AG04449 (cell line): ENCODE measurements around the gene CRNKL1.

Experiments used
- CTCF ChIA-PET: fragments of 350-600 bp; formaldehyde crosslinking; extraction: SDS; loops from one replicate; lab custom pipeline; 2021; ENCODE audit warnings: antibody characterized with exemption; lab: Yijun Ruan, JAX
- POLR2A ChIA-PET: fragments of 400-600, 350-600 bp; formaldehyde crosslinking; extraction: SDS; loops from one replicate; lab custom pipeline; 2020; ENCODE audit warnings: antibody characterized with exemption, inconsistent platforms; lab: Yijun Ruan, JAX
- DNase-seq: peaks from one replicate; pipeline ENCODE4 v3.0.0-alpha.2; 2010; ENCODE audit warnings: low read depth, low spot score
- H3K4me3 ChIP-seq: 2 replicates; pipeline ENCODE4 v1.5.1; 2011; ENCODE audit warnings: low read depth, mild to moderate bottlenecking, control low read depth, low read length
- CTCF ChIP-seq: IDR thresholded peaks from one replicate; pipeline ENCODE4 v1.5.1; 2011; ENCODE audit warnings: mild to moderate bottlenecking, moderate library complexity, low read length, control low read depth, inconsistent platforms; ENCODE audit not compliant: insufficient read depth; ENCODE audit errors: missing control alignments

The CRNKL1 gene

GRCh38 chr20:20083807-20084206 lies 31.5 kb upstream of the CRNKL1 start:
- ChIA-PET CTCF (interaction anchor here (0.6 to 4.4 kb wide), 18 partner anchors 8 to 741 kb away, joined by 3 to 67 read pairs (median 4); no protein-coding TSS in a partner anchor), POLR2A (no interaction called here)
- no peak for TF ChIP-seq CTCF
- no peak for DNase-seq
- H3K4me3 ChIP-seq = no peak overlapping the region

- ChIA-PET CTCF (no interaction called here), POLR2A (no interaction called here)
- H3K4me3 ChIP-seq = no peak overlapping the region
- no peak for DNase-seq
- TF ChIP-seq CTCF = no peak
These were observed 27.0 kb upstream of the CRNKL1 start for GRCh38 chr20:20079102-20079784.

GRCh38 chr20:20078041-20078440 lies 25.8 kb upstream of the CRNKL1 start:
- DNase-seq = no peak
- TF ChIP-seq CTCF = no peak
- POLR2A ChIA-PET = no interaction called here
- CTCF ChIA-PET = no interaction called here
- H3K4me3 ChIP-seq = no peak overlapping the region

GRCh38 chr20:20076297-20077065 lies 24.2 kb upstream of the CRNKL1 start:
- H3K4me3 ChIP-seq = no peak overlapping the region
- ChIA-PET POLR2A (no interaction called here), CTCF (interaction anchor here (1.0 kb wide), 1 partner anchor 518 kb away, joined by 4 read pairs; no protein-coding TSS in a partner anchor)
- no peak for TF ChIP-seq CTCF
- DNase-seq = no peak

- POLR2A ChIA-PET = no interaction called here
- no peak overlapping the region for H3K4me3 ChIP-seq
- DNase-seq = no peak
- CTCF ChIA-PET = interaction anchor here (1.0 to 3.8 kb wide), 2 partner anchors 9 to 520 kb away, joined by 4 to 19 read pairs; no protein-coding TSS in a partner anchor
- TF ChIP-seq CTCF = no peak
These were observed 22.8 kb upstream of the CRNKL1 start for GRCh38 chr20:20075032-20075431.

GRCh38 chr20:20073801-20074371 lies 21.6 kb upstream of the CRNKL1 start:
- H3K4me3 ChIP-seq = no peak overlapping the region
- TF ChIP-seq CTCF = no peak
- DNase-seq = no peak
- CTCF ChIA-PET = interaction anchor here (3.8 kb wide), 1 partner anchor 10 kb away, joined by 19 read pairs; no protein-coding TSS in a partner anchor
- POLR2A ChIA-PET = no interaction called here
